GM20431 (cell line): ENCODE measurements around the gene MAP3K13.

Source experiments
- in situ Hi-C: fragments of 300-500 bp; cut with MseI, MboI; formaldehyde crosslinking; loops from one replicate; pipeline ENCODE4 v1.15.0; 2020; ENCODE audit warnings: low sequenced_read_pairs; ENCODE audit not compliant: unreplicated experiment

MAP3K13 gene, protein sequence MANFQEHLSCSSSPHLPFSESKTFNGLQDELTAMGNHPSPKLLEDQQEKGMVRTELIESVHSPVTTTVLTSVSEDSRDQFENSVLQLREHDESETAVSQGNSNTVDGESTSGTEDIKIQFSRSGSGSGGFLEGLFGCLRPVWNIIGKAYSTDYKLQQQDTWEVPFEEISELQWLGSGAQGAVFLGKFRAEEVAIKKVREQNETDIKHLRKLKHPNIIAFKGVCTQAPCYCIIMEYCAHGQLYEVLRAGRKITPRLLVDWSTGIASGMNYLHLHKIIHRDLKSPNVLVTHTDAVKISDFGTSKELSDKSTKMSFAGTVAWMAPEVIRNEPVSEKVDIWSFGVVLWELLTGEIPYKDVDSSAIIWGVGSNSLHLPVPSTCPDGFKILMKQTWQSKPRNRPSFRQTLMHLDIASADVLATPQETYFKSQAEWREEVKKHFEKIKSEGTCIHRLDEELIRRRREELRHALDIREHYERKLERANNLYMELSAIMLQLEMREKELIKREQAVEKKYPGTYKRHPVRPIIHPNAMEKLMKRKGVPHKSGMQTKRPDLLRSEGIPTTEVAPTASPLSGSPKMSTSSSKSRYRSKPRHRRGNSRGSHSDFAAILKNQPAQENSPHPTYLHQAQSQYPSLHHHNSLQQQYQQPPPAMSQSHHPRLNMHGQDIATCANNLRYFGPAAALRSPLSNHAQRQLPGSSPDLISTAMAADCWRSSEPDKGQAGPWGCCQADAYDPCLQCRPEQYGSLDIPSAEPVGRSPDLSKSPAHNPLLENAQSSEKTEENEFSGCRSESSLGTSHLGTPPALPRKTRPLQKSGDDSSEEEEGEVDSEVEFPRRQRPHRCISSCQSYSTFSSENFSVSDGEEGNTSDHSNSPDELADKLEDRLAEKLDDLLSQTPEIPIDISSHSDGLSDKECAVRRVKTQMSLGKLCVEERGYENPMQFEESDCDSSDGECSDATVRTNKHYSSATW

GRCh38 chr3:185362850-185363661, at the start of gene MAP3K13:
Gene MAP3K13 (plus strand): TSS chr3:185363136. CDS start chr3:185428582, 65,446 bp downstream.
- in situ Hi-C loops = no loop called here

DNA sequence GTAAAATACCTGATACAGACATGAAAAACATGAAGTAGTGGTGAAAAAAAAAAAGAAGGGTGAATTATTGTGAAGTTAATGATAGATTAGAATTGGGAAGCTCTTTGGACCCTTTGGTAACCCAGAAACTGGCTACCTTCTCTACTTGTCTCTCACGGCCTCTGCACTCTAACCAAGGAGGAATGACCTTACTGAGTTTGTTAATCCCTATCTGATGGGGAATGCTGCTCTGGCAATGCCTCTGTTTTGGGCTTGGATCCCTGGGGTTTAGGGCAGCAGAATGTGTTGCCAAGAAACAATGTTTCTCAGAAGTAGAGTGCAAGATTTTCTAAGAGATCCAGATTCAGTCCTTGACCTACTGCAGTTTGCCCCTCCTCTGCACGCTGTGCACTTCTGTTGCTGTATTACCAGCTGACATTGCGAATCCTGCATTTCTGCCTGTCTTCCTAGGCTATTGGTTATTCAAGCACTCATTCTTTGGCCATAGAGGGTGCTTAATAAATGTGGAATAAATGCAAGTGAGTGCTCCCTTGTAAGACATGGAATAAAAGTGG, 49.2 kb upstream of the MAP3K13 start:
- in situ Hi-C loops = no loop called here

DNA sequence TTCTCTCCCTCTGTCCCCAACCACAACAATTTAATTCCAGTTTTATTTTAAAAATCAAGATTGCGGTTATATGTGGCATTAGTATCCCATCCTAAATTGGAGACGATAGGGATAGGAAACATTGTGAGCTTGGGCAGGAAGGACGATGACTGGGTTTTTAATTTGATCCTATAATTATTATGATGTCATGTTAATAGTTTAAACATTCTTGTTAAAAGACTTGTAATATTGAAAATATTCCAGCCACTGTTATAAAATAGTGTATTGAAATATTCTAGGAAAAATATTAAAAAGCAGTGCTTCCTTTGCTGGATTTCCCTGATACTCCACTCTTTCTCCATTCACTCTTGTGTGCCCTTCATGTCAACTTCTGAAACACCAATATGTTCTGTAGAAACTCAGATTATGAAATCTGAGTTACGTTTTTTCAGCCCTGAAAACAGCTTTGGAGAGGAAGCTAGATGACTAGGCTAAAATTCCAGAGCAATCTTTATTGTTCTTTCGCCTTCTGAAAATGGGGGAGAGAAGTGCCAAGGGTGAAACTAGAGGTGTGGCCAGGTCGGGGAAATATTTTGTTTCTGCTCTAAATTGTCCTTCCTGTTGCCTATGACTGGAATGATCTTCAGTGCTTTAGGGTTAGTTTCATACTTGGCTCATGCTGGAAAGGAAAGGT, 46.1 kb upstream of the MAP3K13 start:
- in situ Hi-C loops = no loop called here

GRCh38 chr3:185317674-185318073, 45.3 kb upstream of the MAP3K13 start:
- in situ Hi-C loops = no loop called here

DNA sequence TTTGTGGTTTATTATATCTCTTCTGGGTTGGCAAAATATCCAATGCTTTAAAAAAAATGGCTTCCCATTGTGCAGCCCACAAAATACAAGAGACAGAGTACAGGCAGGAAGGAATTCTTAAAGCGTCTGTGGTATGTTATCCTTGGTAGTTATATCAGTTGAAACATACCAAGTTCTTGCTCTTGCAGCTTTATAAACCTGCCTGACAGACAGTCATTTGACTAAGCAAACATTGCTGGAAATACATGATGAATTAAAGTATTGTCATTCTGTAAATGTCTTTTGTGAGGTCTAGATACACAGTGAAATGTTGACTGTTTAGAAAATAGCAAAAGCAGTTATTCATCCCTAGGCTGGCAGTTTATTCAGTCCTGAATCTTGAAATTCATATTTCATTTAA, 44.8 kb upstream of the MAP3K13 start:
- in situ Hi-C loops = no loop called here

GRCh38 chr3:185319801-185320200, 43.1 kb upstream of the MAP3K13 start:
- in situ Hi-C loops = no loop called here

DNA sequence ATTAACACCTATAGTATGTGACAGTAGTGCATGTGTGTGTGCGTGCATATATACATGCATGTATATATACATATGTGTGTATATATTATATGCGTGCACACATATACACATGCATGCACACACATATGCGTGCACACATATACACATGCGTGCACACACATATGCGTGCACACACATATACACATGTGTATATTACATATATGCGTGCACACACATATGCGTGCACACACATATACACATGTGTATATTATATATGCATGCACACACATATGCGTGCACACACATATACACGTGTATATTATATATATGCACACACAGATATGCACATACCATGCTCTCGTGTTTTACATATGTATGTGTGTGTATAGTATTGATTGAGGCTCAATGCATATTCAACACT, 42.0 kb upstream of the MAP3K13 start:
- in situ Hi-C loops = no loop called here

DNA sequence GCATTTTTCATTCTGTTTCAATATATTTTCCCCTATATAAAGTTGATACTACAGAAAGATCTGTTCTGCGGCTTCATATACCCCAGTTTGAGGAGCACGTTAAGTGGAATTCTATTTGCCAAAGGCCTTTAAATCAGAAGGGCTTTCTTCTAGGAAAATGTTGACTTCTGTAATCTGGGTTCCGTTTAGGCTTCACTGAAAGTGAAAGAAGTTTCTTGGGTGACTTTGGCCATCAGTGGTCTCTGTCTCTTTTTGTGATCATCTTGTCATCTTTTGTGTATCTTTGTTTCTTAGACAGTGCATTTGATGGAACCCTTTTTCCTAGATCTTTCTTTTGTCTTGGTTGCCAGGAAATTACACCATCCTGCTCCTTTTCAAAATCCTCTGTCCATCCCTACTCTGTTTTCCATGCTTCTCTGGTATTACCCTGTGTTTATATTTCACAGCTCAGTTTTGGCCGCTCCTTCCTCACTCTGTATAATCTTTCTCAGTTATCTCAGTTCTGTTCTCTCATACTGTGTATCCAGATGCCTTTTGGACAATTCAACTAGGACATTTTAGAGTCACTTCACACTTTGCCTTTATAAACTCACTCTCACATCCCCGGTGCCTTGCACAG, 40.7 kb upstream of the MAP3K13 start:
- in situ Hi-C loops = no loop called here

GRCh38 chr3:185325946-185326791, 36.8 kb upstream of the MAP3K13 start:
- in situ Hi-C loops = no loop called here

DNA sequence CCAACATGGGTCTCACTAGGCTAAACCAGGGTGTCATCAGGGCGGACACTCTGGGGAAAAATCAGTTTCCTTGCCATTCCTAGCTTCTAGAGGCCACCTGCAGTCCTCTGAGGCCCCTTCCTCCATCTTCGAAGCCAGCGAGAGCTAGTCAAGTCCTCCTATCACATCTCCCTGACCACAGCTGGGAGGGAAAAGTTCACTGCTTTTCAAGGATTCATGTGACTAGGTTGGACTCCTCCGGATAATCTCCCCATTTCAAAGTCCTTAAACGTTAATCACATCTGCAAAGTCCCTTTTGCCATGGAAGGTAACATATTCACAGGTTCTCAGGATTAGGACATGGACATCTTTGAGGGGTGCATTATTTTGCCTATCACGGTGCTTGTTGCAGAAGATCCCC, 35.9 kb upstream of the MAP3K13 start:
- in situ Hi-C loops = no loop called here

GRCh38 chr3:185328324-185329004, 34.5 kb upstream of the MAP3K13 start:
- in situ Hi-C loops = no loop called here

DNA sequence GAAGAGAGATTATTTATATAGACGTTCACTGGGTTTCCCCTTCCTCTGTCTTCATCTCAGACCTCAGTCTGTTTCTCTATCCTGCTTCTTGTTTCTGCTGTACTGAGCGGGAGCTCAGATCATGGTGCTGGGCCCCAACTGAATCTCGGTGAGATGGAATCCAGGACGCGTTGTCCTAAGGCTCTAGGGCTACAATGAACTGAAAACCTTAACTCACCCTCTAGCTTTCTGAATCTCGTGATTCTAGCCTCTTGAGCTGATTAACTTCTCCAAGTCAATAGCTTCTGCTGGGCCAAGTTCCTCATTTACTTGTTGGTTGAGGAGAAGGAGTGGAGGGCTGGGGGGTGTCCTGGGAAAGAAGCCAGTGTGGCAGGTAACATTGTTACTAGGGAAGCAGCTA, 32.7 kb upstream of the MAP3K13 start:
- in situ Hi-C loops = no loop called here

GRCh38 chr3:185330644-185331043, 32.3 kb upstream of the MAP3K13 start:
- in situ Hi-C loops = no loop called here

- in situ Hi-C loops = no loop called here
These were observed 30.8 kb upstream of the MAP3K13 start for GRCh38 chr3:185332026-185332735.

DNA sequence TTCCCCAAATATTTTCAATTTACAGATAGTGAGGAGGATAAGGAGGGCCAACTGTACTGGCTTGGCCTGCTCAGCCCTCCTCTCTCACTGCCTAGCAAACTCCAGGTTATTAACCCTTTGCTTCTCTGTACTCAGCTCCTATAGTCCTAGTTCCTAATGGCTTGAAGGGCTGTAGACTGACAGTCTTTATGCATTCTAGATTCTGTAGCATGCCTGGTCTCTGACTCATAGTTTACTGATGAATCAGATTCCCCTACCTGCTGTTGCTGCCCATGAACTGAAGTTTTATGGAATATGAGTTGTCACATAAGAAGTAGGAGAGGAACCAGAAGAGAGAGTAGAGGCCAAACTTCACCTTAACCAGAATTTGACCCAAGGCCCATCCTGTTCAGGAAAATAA, 27.1 kb upstream of the MAP3K13 start:
- in situ Hi-C loops = no loop called here

- in situ Hi-C loops = no loop called here
These were observed 25.6 kb upstream of the MAP3K13 start for GRCh38 chr3:185337231-185337816.
